Skeletal muscle satellite cell (primary cell): ENCODE data around the gene EFCAB9.

Experiments
- H3K27me3 ChIP-seq: 2 replicates; pipeline ENCODE4 v1.7.0; 2013; ENCODE audit warnings: low read length; ENCODE audit not compliant: control insufficient read depth, insufficient read depth
- H3K36me3 ChIP-seq: 2 replicates; pipeline ENCODE4 v1.7.0; 2013; ENCODE audit warnings: mild to moderate bottlenecking, control low read depth, low read length; ENCODE audit not compliant: insufficient read depth
- H3K4me1 ChIP-seq: 2 replicates; pipeline ENCODE4 v1.7.0; 2013; ENCODE audit warnings: low read length; ENCODE audit not compliant: control insufficient read depth, insufficient read depth
- H3K4me2 ChIP-seq: 2 replicates; pipeline ENCODE4 v1.7.0; 2013; ENCODE audit warnings: mild to moderate bottlenecking, low read length
- H3K4me3 ChIP-seq: 2 replicates; pipeline ENCODE4 v1.7.0; 2013; ENCODE audit warnings: low read length
- H3K9ac ChIP-seq: 2 replicates; pipeline ENCODE4 v1.7.0; 2013; ENCODE audit warnings: mild to moderate bottlenecking, low read depth, low read length, moderate library complexity
- H3K9me3 ChIP-seq: replicated peaks from 2 replicates; pipeline ENCODE4 v1.7.0; 2013; ENCODE audit warnings: mild to moderate bottlenecking, control low read depth, low read length

EFCAB9 gene

DNA sequence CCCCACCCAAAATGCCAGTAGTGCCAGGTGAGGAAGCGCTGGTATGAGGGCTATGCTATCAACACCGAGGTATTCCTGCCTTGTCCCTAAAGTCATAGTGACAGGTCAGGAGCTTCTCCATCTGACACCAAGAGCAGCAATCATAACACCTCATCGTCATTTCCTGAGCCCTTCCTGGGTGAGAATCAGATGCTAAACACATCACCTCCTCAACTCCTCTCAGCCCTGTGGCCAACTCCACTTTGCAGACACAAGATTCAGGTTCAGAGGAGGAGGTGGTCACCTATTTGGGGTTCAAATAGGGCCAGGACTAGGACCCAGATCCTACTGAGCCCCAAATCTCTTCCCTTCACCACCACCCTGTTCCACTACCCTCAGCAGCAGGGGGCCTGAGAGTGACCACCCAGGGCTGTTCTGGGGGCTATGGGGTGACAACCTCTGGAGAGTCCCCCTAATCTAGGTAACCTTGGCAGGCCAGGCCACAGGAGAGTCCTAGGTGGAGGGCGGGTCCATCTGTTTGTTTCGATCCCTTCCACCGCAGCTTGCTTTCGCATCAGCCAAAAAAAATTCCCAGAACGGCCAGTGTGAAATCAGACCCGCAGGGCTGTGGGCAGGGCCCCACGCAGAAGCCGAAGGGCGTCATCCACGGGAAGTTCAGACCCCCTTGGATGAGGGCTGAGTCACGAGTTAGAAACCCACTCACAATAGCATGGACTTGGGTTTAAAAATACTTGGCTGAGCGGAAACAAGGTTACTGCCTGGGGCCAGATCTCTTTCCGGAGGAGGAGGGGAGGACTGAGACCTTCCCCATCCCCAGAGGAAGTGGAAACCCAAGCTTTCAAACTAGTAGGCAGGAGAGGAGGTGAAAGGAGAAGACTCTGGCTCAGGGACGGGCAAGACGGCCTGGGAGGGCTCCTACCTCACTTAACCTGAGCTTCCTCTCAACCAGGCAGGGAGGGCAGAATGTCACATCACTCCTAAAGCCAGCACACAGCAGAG lies 14.7 kb upstream of the EFCAB9 start:
- H3K4me1 ChIP-seq, result no peaks in the 10 kb centered on the region
- peak overlapping the region; percentile 21 for H3K4me2 ChIP-seq
- H3K27me3 ChIP-seq, result no peaks in the 10 kb centered on the region
- H3K9me3 ChIP-seq, result no peaks in the 10 kb centered on the region
- H3K4me3 ChIP-seq, result no peak overlapping the region
- H3K36me3 ChIP-seq, result peaks cover 7% of the 10 kb centered on the region
- no peak overlapping the region for H3K9ac ChIP-seq

DNA sequence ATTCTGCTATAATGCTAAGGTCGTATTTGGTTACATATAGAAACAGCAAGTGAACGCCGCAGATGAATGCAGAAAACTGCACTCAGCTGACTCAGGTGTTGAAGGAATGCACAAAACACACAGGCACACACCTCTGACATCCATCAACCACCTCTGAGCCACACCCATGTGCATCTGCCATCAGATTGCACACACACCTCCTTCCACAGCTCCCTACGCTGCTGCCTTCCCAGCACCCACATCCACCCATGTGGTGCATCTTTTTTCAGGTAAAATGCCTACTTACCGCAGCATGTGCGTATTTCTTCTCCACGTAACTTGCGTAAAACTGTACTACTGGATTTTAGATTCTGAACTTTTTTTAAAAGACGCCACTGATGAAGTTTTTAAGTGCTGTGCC lies 13.0 kb upstream of the EFCAB9 start:
- Histone ChIP-seq H3K9ac (no peak overlapping the region), H3K27me3 (no peaks in the 10 kb centered on the region), H3K36me3 (peaks cover 8% of the 10 kb centered on the region), H3K4me2 (no peak overlapping the region), H3K4me1 (peaks cover 6% of the 10 kb centered on the region), H3K4me3 (no peak overlapping the region), H3K9me3 (no peaks in the 10 kb centered on the region)

DNA sequence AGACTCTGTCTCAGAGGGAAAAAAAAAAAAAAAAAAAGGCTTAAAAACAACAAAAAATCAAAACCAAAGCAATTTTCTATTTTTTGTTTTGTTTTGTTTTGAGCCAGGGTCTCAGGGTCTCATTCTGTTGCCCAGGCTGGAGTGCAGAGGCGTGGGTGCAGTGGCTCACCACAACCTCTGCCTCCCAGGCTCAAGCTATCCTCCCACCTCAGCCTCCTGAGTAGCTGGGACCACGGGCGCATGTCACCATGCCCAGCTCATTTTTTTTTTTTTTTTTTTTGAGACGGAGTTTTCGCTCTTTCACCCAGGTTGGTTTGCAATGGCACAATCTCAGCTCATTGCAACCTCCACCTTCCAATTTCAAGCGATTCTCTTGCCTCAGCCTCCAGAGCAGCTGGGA lies 11.7 kb upstream of the EFCAB9 start:
- no peak overlapping the region for H3K4me3 ChIP-seq
- no peak overlapping the region for H3K4me2 ChIP-seq
- no peaks in the 10 kb centered on the region for H3K9me3 ChIP-seq
- peaks cover 13% of the 10 kb centered on the region for H3K4me1 ChIP-seq
- no peaks in the 10 kb centered on the region for H3K27me3 ChIP-seq
- no peak overlapping the region for H3K9ac ChIP-seq
- peaks cover 8% of the 10 kb centered on the region for H3K36me3 ChIP-seq

DNA sequence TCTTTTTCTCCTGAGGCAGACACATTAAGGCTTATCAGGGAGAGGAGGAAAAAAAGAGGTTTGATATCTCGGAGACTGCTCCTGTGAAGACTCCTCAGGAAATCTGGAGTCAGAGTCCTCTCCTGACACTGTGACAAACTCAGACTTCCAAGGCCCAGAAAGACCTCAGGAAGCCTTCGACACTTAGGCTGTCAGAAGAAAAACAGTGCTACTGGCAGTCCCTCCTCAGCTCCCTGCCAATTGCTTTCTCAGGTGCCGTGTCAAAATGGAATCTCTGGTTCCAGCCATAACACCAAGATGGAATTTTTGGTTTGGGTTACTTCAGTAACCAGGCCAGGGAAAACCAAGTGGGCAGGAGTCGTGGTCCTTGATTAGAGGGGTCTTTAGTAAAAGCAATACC lies 10.1 kb upstream of the EFCAB9 start:
- Histone ChIP-seq H3K9ac (no peak overlapping the region), H3K4me2 (no peak overlapping the region), H3K27me3 (no peaks in the 10 kb centered on the region), H3K4me3 (no peak overlapping the region), H3K36me3 (peaks cover 8% of the 10 kb centered on the region), H3K4me1 (peaks cover 13% of the 10 kb centered on the region), H3K9me3 (no peaks in the 10 kb centered on the region)

DNA sequence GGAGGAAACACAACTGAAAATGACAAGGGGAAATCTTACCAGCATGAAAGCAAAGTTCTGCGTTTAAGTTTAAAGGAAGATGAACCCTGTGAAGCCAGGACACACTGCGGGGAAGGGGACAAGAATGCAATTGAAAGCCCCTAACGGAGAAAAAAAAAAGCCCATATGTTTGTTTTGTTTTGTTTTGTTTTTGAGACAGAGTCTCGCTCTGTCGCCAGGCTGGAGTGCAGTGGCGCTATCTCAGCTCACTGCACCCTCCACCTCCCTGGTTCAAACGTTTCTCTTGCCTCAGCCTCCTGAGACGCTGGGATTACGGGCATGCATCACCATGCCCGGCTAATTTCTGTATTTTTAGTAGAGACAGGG lies 8.9 kb upstream of the EFCAB9 start:
- H3K4me1 ChIP-seq, result peaks cover 13% of the 10 kb centered on the region
- H3K4me3 ChIP-seq, result no peak overlapping the region
- H3K9ac ChIP-seq, result no peak overlapping the region

DNA sequence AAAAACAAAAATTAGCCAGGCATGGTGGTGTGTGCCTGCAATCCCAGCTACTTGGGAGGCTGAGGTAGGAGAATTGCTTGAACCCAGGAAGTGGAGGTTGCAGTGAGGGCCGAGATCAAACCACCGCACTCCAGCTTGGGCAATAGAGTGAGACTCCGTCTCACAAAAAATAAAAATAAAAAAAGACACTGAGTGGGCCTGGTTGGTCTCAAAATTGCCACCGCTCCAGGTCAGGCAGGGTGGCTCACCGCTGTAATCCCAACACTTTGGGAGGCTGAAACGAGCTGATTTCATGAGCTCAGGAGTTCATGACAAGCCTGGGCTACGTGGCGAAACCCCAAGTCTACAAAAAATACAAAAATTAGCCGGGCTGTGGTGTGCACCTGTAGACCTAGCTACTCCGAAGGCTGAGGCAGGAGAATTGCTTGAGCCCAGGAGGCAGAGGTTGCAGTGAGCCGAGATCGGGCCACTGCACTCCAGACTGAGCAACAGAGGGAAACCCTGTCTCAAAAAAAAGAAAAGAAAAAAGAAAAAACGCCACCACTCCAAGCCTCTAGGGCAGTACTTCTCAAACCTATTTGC lies 7.8 kb upstream of the EFCAB9 start:
- Histone ChIP-seq H3K36me3 (peaks cover 6% of the 10 kb centered on the region), H3K4me1 (peaks cover 13% of the 10 kb centered on the region), H3K4me3 (peak overlapping the region; percentile 90), H3K27me3 (no peaks in the 10 kb centered on the region), H3K9me3 (no peaks in the 10 kb centered on the region), H3K9ac (peak overlapping the region; percentile 83), H3K4me2 (peak overlapping the region; percentile 96)

More for the DNA sequence above, 8.9 kb upstream of the EFCAB9 start:
- H3K36me3 ChIP-seq, result peaks cover 6% of the 10 kb centered on the region
- no peaks in the 10 kb centered on the region for H3K27me3 ChIP-seq
- no peaks in the 10 kb centered on the region for H3K9me3 ChIP-seq
- no peak overlapping the region for H3K4me2 ChIP-seq

DNA sequence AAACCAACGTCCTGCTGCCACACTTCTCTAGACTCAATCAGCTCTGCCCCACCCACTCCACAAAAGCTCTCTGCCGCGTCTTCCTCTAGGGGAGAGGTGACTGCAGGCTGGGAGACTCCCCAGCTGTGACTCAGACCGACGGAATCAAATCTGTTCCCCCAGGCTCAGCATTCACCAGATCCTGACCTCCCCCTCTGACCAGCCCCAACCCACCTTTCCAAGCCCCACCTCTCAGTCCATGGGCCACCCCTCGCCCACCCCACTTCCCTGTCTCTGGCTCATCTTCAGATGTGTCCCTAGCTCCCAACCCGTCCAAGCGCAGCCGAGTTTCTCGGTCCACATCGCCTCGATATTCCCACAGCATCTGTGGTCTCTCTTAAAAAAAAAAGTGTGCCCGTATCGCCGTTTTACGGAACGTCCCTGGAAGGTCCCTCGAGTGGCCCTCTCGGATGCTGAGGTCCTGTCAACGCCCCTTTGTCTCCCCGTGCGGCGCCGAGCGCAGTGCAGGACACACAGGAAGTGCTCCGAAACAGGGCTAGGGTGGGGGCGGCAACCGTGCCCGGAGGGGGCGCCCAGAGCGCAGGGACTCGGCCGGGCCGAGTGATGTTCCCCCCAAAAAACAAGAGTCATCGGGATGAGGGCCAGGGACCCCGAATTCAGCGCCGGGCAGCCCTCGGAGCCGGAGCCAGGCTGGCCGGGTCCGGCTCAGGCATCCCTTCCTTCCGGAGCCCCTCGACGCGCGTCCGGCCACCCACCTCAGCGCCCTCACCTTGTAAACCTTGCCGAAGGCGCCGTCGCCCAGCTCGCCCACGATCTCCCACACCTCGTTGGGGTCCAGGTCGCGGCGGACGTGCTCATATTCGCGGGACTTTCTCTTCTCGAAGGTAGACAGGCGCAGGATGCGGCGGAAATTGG lies 6.6 kb upstream of the EFCAB9 start:
- peaks cover 13% of the 10 kb centered on the region for H3K4me1 ChIP-seq
- H3K27me3 ChIP-seq, result no peaks in the 10 kb centered on the region
- H3K4me3 ChIP-seq, result peak overlapping the region; percentile 90
- H3K4me2 ChIP-seq, result peak overlapping the region; percentile 96
- peak overlapping the region; percentile 83 for H3K9ac ChIP-seq
- peaks cover 6% of the 10 kb centered on the region for H3K36me3 ChIP-seq
- H3K9me3 ChIP-seq, result no peaks in the 10 kb centered on the region

DNA sequence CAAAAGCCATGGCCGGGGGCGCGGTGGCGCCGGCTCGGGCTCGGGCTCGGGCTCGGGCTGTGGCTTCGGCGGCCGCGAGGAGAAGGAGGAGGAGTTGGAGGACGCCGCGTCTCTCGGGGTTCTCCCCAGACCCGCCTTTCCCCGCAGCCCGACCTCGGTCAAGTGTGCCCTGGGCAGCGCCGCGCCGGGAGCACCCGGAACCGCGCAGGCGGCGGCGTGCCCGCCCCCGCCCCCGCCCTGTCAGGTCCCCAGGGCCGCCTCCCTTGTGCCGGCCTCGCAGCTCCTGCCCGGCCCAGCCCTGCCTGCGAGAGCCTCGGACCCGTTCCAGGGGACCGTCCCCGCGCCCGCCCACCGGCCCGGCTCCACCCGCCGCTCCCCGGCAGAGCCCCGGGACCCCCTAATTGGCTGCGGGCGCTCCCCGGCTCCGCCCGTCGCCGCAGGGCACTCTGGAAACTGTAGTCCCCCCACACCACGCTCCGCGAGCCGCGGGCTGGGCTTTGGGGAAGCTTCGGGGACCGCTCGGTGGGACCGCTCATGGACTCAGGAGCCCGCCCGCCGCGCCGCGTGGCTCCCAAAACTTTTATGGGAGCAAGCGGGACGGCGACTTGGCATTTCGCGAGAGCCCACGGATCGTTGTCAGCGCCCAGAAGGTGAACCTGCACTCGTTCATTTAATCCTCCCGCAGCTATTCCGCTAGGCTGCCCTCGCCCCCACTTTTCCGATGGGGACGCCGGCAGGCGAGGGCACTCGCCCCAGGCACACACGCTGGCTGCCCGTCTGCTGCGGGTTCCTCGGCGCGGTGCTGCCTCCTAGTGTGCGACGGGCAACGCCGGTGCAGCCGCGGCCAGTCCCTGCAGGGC lies 5.7 kb upstream of the EFCAB9 start, which contains the start of gene STK10:
TSS of gene STK10 (minus strand) at position 192 of the 860 bp plus-strand sequence. CDS start at position 10, 182 bp downstream.
- Histone ChIP-seq H3K9me3 (no peaks in the 10 kb centered on the region), H3K4me2 (peak within 1 kb of the TSS; percentile 96), H3K4me1 (peaks cover 13% of the 10 kb centered on the region), H3K9ac (peak within 1 kb of the TSS; percentile 83), H3K27me3 (no peaks in the 10 kb centered on the region), H3K36me3 (peaks cover 6% of the 10 kb centered on the region), H3K4me3 (peak within 1 kb of the TSS; percentile 90)

DNA sequence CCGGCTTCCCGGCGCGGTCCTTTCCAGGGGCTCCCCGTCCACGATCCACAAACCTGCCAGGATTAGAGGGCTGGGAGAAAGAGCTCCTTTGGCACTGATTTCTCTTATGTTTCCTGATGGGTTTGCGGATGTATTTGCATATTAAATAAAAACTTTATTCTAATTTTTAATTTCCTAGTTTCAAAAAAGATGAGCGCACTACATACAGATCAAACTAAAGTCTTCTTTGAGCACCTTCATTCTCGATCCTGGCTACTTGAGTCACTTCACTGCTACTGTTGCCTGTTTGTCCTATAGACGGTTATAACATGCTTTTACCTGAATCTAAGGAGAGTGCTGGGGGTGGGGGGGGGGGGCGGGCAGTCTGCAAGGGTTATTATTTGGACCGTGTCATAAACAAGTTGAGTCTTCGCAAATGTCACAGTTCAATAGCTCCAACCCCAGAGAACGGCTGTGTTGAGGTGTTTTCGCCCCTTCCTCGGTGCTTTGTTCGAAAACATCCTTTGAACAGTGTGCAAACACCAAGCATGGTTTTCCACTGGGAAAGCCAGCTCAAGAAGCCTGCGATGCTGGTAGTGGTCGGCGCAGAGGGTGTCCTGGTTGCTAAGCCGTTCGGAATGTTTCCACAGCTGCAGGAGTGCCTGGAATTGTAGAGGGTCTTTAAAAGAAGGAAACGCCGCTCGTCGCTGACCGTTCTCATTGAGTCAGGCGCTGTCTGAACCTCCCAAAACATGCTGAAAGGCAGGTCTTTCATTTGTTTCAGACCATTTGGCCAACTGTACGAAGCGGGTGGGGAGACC lies 4.9 kb upstream of the EFCAB9 start:
- Histone ChIP-seq H3K4me3 (peak overlapping the region; percentile 90), H3K9me3 (no peaks in the 10 kb centered on the region), H3K36me3 (peaks cover 3% of the 10 kb centered on the region), H3K4me2 (peak overlapping the region; percentile 96), H3K4me1 (peaks cover 13% of the 10 kb centered on the region), H3K27me3 (no peaks in the 10 kb centered on the region), H3K9ac (no peak overlapping the region)

DNA sequence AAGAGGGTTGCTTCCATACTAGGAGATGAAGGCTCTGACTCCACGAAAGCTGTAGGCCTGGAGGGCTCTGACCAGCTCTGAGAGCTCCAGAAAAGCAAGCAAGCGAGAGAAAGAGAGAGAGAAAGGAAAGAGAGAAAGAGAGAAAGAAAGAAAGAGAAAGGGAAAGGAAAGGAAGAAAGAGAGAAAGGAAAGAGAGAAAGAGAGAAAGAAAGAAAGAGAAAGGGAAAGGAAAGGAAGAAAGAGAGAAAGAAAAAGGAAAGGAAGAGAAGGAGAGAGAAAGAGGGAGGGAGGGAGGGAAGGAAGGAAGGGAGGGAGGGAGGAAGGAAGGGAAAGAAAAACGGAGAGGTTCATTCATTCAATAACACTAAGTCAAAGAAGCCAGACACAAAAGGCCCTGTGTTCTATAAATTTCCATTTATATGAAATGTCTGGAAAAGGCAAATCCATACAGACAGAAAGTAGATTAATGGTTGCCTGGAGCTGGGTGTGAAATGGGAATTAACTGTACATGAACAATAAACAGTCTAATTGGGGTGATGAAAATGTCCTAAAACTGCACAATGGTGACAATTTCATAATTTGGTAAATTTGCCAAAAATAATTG lies 4.2 kb upstream of the EFCAB9 start:
- no peak overlapping the region for H3K4me2 ChIP-seq
- no peaks in the 10 kb centered on the region for H3K27me3 ChIP-seq
- H3K36me3 ChIP-seq, result no peaks in the 10 kb centered on the region
- no peak overlapping the region for H3K9ac ChIP-seq
- no peaks in the 10 kb centered on the region for H3K9me3 ChIP-seq
- H3K4me3 ChIP-seq, result no peak overlapping the region
- peaks cover 13% of the 10 kb centered on the region for H3K4me1 ChIP-seq
